Pons (tissue), 1 donor: ENCODE measurements around the gene INF2.
"Not testable (repeated sequence)": the region's sequence is repeated elsewhere in the genome, so short reads cannot be mapped to it uniquely, and the experiment has no call there.

ENCODE experiments used
- DNase-seq: peaks from one replicate; pipeline ENCODE4 v3.0.0-alpha.2; 2016; ENCODE audit warnings: low spot score

The INF2 gene

DNA sequence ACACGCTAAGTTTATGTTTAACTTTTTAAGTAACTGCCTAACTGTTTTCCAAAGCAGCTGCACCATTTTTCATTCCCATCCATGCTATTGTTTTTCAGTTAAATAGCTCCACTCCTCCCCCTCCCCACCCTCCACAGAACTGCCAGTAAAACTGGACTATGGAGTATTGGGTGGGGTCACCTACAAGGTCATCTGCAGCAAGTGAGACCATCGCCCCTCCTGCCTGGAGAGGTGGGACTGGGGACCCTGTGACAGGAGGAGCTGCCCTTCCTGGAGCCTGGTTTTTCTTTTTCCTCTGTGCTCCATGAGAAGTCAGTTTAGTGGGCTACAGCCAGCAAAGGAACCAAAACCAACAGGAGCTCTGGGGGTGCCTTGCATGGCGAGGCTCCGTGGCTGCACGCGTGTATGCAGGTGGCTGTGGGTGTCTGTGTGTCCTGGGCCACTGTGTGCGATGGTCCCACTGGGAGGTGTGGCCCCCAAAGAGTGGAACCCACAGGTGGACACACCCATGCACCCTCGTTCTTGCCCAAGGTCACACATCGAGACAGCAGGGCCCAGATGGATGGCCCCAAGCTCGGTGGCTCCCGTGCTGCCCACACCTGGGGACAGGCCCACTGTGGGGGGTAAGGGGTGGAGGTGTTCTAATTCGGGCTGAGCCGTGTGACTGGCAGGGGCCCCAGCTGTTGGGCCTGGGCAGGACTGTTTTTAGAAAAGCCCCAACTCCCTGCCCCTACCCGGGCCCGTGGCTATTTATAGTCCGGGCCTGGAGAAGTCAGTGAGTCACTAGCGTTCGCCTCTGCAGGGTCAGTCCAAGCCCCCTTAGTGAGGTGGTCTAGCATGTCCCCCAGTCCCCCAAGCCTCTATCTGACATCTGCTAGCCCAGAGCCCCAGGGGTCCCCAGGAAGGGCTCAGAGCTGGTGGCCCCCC, 32.4 kb downstream of the INF2 start:
- no peak for DNase-seq

GRCh38 chr14:104722938-104723650, 33.7 kb downstream of the INF2 start:
- DNase-seq, result peak; percentile 18

- peak; percentile 46 for DNase-seq
Measured at GRCh38 chr14:104723651-104724406, 34.4 kb downstream of the INF2 start, which contains the start of gene ADSS1. Gene ADSS1 (plus strand): TSS chr14:104724229. CDS start chr14:104724271, 42 bp downstream.

DNA sequence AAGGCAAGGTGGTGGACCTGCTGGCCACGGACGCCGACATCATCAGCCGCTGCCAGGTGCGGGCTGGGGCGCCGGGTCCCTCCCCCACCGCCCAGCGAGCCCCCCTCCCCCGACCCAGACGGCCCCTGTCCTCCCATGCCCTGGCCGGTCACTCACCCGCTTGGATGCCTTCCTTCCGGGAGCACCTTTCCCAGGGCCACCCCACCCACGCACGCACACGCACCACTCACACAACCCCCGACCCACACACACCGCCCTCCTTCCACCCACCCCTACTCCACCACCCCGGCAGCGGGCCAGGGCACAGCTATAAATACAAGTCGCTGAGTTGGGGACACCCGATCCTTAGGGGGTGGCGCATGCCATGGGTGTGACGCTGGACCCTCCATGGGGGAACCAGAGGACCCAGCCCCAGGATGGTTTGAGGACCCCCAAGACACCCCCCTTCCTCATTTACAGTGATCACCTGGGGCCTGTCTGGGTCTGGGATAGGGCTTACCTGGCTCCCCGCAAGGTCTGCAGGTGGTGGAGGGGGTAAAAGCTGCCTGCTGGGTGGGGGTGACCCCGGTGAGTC, 35.1 kb downstream of the INF2 start:
- peak; percentile 28 for DNase-seq

DNA sequence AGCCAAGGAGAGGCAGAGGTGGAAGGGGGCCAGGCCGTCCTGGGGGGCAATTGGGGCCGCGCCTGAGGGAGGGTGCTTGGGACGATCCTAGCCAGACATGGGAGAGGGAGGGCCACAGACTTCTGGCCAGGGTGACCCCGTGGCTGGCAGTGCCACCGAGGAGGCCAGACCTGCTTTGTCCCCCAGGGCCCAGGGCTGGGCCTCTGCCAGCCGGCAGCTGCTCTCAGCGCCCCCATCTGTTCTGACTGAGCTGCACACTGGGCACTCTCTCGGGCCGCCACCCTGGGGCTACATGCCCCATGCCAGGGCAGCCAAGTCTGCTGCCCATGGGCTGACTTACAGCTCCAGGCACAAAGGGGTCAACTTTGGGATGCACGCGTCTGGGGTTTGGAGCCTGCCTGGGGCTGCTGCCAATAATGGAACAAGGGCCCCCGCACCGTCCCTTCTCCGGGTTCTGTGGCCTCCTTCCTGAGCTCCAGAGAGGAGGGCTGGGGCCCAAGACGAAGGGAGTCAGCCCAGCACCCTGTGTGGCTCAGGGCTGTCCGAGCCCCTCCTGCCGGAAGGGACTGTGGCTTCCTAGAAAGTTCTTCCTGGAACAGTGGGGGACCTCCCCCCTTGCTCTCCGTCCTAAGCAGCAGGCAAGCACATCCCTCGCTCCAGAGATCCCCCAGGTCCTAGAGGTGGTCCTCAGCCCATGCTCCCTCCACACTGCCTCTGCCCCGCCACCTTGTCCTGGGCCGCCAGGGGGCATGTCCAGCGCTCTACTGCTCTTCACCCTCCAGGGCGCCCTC, 35.8 kb downstream of the INF2 start:
- peak; percentile 55 for DNase-seq

- DNase-seq, result no peak
Measured at GRCh38 chr14:104725772-104726548, 36.5 kb downstream of the INF2 start.

DNA sequence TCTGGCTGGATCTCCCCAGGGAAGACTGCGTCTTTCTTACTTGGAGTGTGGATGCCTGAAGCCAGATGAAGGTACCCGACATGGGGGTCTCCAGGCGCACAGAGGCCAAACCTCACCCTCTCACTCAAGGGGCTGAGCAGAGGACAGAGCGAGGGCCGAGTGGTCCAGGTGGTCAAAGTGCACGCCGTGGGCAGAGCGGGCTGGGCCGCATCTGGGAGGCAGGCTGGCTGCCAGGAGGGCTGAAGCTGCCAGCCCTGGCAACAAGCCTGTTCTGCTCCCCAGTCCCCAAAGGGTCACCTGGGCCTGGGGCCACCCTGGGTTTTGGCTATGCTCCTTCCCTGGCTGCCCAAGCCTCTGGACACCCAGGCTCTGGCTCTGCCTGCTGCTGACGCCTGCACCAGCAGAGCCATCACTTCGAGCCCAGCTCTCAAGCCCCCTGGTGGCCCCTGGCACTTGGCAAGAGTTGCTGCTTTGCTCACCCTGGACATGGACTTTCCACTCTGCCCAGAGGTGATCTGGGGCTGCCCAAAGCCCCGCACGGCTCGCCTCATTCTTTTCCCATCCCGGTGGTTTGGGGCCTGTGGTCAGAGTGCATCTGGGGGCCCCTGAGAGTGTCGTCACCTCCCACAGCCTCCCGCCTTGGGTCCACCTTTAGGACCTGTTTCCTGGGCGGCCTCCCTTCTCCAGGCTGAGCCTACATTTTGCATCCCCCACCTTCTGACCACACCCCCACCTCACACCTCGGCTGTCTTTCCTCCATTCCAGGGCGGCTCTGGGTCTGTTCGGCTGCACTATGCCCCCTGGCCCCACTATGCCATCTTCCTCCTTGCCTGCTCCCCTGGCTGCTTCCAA, 37.4 kb downstream of the INF2 start:
- no peak for DNase-seq

DNA sequence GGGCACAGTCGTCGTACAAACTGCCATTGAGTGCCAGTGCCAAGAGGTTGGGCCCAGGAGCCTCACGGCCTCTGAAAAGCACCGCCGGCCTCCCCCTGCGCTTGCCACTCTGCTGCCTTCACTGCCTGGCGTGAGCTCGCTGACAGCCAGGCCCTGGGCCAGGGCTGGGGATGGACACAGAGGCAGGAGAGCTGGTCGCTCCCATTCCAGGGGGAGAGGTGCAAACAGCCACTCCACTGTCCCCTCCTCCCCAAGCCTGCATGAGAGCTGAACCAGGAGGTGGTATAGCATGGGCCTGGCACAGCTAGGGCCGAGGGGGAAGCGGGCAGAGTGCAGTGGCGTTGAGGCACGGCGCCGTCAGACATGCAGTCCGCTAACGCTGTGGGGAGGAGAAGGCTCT, 39.2 kb downstream of the INF2 start:
- no peak for DNase-seq

- DNase-seq, result not testable (repeated sequence)
Measured at GRCh38 chr14:104729176-104729834, 39.9 kb downstream of the INF2 start.

- DNase-seq, result no peak
Measured at GRCh38 chr14:104729835-104730181, 40.4 kb downstream of the INF2 start.

GRCh38 chr14:104730487-104730886, 41.1 kb downstream of the INF2 start:
- no peak for DNase-seq

DNA sequence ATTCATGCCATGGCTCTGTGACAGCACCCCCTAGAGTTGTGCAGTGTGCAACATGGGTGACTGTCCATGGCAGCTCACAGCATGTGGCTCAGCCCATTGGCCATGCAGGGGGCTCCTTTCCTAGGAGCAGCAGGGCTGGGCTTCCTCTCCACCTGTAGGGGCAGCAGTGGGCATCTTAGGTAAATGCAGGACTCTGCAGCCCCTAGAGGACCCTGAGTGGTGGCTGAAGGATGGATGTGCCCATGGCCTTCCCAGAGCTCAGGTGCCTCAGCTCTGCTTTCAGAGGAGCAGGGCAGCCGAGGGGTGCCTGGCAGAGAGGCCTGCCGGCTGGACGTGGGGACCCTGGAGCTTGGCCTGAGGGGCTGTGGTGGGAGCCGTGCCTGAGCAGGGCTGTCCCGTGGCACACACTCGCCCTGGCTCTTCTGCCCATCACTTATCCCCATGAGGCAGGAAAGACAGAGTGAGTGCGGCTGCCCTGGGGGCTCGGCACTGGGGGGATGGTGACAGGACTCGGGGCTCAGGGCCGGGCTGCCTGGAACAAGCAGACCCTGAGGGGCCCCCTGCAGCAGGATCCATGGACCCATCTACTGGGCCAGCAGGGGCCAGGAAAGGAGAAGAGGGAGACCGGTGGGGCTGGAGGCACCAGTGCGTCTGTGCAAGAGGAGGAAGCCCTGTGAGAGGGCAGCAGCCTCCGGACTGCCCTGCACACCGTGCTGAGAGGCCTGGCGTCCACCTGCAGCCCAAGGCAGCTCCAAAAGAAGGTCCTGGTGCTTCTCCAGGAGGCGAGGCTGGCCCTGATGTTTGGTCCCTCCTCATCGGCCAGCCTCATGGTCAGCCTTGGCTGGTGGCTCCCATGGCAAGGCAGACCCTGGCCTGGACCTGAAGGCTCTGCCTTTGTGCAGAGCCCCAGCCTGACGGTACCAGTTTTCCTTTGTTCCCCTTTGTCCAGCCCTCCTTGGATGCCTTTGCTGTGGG, 42.2 kb downstream of the INF2 start:
- no peak for DNase-seq

- no peak for DNase-seq
Measured at GRCh38 chr14:104732355-104732804, 43.0 kb downstream of the INF2 start.

DNA sequence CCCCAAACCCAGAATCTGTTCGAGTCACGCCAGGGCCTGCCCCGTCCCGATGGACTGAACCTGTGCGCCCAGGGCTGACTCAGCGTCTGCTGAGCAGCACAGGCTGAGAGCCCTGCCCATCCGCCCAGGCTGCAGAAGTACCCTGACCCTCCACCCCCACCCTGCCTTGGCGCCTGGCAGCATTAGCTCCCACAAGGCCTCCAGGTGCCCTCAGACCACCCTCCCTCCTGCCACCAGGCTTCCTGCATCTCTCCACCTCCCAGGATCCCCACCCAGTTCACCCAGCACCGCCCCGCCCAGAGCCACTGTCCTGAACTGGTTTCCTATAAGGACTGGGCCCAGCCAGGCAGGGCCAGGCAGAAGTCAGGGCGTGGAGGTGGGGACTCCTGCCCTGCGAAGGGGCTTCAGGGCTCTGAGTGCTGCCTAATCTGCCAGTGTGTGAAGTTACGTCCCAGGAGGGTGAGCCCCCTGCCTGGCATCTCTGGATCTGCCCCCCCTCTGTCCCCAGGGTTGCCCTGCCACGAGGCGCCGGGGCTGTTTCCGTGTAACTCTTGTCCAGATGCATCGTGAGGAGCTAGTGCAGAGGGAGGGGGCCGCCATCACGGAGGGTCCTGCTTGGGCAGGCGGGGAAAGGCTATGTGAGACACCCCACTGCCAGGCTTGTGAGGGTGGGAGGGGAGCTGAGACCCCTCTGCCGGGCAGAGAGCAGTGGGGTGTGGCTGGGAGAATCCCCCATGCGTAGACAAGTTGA, 43.7 kb downstream of the INF2 start:
- no peak for DNase-seq

GRCh38 chr14:104734051-104734587, 44.7 kb downstream of the INF2 start:
- no peak for DNase-seq

- DNase-seq, result no peak
Measured at GRCh38 chr14:104734601-104734990, 45.2 kb downstream of the INF2 start.
